GM12865 (cell line): ENCODE results near the gene ATXN2.
A peak's percentile ranks its signal among the peaks of the same experiment; 100 is the strongest.

Experiments
- DNase-seq: peaks from one replicate; pipeline ENCODE4 v3.0.0; 2010; ENCODE audit warnings: low read depth
- H3K4me3 ChIP-seq: 2 replicates; pipeline ENCODE4 v1.5.1; 2011; ENCODE audit warnings: mild to moderate bottlenecking, low read depth, low read length, control low read depth
- TF ChIP-seq, protein P1 (sequence below): IDR thresholded peaks from 2 replicates; pipeline ENCODE4 v1.5.1; 2011; ENCODE audit warnings: low read length, control low read depth, low read depth, inconsistent platforms; ENCODE audit not compliant: insufficient read depth; ENCODE audit errors: missing control alignments

ATXN2 gene

DNA sequence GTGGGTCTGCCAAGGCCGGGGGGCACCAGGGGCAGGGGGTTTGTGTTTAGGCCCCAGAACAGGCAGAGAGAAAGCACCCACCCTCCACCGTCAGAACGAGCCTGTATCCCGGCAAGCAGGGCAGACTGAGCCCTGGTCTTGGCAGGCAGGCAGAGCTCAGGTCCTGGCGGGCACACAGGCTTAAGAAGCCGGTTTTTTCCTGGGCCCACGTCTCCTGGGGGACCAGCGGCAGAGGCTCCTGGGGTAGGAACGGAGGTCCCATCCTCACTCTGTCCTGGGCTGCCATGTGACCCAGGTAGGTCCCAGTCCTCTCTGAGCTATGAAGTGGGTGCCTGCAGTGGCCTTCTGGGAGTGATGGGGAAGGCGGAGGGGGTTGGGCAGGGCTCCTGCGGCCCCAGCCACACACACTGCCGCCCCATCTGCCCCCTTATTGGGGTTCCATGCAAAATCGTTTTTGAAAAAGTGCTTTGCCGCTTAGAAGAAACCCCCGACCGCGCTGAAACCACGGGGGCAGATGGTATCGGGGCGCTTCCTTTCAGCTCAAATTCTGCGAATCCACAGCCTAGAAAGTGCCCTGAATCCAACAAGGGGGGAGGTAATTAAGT is 169.2 kb downstream of the ATXN2 start:
- peak overlapping the region; percentile 65 for H3K4me3 ChIP-seq
- DNase-seq: peak; percentile 79
- TF ChIP-seq, protein P1, sequence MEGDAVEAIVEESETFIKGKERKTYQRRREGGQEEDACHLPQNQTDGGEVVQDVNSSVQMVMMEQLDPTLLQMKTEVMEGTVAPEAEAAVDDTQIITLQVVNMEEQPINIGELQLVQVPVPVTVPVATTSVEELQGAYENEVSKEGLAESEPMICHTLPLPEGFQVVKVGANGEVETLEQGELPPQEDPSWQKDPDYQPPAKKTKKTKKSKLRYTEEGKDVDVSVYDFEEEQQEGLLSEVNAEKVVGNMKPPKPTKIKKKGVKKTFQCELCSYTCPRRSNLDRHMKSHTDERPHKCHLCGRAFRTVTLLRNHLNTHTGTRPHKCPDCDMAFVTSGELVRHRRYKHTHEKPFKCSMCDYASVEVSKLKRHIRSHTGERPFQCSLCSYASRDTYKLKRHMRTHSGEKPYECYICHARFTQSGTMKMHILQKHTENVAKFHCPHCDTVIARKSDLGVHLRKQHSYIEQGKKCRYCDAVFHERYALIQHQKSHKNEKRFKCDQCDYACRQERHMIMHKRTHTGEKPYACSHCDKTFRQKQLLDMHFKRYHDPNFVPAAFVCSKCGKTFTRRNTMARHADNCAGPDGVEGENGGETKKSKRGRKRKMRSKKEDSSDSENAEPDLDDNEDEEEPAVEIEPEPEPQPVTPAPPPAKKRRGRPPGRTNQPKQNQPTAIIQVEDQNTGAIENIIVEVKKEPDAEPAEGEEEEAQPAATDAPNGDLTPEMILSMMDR: no peak

DNA sequence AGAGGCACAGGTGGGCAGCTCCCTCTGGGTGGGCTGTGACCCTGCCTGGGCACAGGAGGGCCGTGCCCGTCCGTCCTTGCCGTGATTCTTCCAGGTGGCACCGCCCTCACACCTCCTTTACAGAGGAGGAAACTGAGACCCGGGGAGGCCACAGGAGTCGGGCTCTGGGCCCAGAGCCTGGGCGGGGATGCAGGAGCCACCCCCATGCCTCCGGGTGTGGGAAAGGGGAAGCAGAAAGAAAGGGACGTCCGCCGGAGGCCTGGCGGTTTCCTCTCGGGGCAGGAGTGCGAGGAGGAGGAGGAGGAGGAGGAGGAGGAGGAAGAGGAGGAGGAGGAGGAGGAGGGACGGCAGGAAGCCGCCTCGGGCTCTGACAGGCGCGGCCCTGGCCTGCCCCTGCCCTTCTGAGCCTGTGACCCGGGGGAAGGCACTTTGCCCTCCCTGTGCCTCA is 170.4 kb downstream of the ATXN2 start:
- peak overlapping the region; percentile 65 for H3K4me3 ChIP-seq
- TF ChIP-seq, protein P1: no peak
- DNase-seq: peak; percentile 55

DNA sequence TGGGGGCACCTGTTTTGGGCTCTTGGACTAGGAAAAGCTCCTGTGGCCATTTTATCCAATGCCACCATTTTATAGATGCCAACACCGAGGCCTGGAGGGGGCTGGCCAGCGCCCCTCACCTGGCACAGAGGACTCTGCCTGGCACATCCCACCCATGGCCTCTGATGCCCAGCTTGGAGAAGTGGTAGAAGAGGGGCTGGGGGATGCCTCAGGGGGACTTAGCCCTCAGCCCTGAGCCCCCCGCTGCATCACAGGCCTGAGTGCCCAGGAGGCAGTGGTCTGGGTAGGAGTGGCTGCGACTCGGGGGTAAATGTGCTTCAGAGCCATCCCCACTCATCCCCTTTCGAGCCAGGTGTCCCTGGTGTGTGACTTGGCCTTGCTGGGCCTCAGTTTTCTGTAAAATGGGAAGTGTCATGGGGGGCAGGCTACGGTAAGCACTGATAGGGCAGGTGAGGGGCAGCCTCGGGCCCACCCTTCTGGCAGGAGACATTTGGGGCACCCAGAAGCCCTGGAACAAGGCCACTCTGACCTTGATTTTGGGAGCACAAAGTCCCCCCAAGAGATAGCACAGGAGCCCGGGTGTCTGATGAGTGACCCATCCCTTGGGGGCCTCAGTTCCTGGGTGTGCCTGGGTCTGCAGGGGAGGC is 170.9 kb downstream of the ATXN2 start:
- TF ChIP-seq, protein P1: no peak
- peak overlapping the region; percentile 65 for H3K4me3 ChIP-seq
- no peak for DNase-seq

DNA sequence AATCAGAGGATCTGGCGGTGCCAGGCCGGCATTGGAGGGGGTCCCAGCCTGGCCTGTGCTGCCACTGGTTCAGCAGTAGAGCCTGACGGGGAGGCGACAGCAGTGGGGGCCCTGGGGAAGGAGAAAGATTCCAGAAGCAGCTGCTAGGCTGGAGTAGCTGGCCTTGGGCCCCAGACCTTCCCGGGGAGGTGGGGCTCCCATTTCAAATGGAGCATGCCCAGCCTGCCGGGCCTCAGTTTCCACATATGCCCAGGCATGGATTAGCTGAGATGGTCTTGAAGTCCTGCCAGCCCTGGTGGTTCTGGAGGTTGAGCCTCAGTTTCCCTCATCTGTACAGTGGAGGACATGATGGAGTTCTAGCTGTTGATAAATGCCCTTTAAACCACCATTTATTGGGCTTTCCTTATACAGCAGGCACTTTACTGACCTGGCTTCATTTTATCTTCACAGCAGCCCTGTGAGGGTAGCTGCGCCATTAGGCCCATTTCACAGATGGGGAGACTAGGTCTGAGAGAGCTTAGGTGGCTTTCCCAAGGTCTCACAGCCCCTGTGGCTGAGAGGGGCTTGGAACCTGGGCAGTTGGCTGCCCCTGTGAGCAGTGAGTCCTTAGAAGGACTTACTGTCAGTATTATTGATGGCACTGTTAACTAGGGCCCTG is 171.6 kb downstream of the ATXN2 start:
- H3K4me3 ChIP-seq: no peak overlapping the region
- DNase-seq: no peak

DNA sequence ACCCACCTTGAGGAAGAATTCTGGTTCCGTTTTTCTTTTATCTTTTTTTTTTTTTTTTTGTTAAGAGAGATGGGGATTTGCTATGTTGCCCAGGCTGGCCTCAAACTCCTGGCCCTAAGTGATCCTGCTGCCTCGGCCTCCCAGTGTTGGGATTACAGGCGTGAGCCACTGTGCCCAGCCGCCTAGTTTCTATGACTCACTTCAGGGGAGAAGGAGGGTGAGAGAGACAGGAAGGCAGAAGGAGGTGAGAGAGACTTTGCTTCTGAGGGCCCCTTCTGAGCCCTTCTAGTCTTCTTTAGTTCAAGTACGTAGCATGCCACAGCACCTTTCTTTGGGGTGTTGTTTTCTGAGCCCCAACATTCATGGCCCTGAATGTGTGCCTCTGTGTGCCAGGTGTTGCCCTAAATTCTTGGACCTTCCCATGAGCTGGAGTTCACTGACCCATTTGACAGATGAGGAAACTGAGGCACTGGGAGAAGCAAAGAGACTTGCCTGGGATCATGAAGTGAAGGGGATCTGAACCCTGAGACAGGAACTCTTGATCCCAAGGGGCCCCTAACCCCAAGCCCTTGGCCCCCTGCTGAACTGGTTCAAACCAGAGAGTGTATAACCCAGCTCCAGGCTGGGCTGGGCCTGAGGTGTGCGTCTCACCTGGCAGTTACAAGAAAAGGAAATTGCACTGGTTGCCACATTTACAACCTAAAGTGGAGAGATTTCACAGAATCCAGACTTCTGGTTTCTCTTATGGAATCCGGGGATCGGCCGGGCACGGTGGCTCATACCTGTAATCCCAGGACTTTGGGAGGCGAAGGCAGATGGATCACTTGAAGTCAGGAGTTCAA is 172.6 kb downstream of the ATXN2 start:
- TF ChIP-seq, protein P1: no peak

More for the DNA sequence above, 171.6 kb downstream of the ATXN2 start:
- TF ChIP-seq, protein P1: no peak

DNA sequence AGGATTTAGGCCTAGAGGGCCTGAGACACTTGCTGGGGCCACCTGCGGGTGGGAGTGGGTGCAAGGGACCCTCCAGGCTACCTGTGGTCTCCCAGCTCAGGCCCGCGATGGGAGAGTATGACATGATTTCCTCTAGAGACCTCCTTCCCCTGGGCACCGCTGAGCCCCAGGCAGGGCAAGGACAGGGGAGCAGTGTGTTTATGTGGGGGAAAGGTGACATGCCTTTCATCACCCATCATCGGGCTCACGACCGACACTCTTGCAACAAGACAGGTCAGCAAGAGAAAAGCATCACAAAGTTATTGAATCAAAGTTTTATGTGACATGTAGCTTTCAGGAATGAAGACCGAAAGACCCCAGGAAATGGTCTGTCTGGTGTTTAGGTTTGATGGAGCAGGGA is 173.5 kb downstream of the ATXN2 start:
- no peak overlapping the region for H3K4me3 ChIP-seq
- no peak for DNase-seq
- TF ChIP-seq, protein P1: no peak

More for the DNA sequence above, 172.6 kb downstream of the ATXN2 start:
- DNase-seq: no peak
- no peak overlapping the region for H3K4me3 ChIP-seq
